Prostate gland (tissue), 2 donors: ENCODE data around the gene PDE6G. TPM values are rescaled to one million over a fixed set of nuclear protein-coding genes. Genes with fewer than 3 reads are reported as not detected.
"Not testable (repeated sequence)": the region's sequence is repeated elsewhere in the genome, so short reads cannot be mapped to it uniquely, and the experiment has no call there.

Source experiments
- DNase-seq: peaks from one replicate; pipeline ENCODE4 v3.0.0-alpha.2; 2019; ENCODE audit warnings: low spot score
- H3K27ac ChIP-seq, 2 donors: fragments of 200-600 bp; sonication (generic); 2 replicates each; pipeline ENCODE4 v1.5.1; 2017 to 2019
- H3K27me3 ChIP-seq: fragments of 200-600 bp; sonication (generic); replicated peaks from 2 replicates; pipeline ENCODE4 v1.5.1; 2019; ENCODE audit not compliant: insufficient read depth
- H3K36me3 ChIP-seq, 2 donors: fragments of 200-600 bp; sonication (generic); 1 replicate in 1 of 2; 2 replicates in 1 of 2; pipeline versions ENCODE4 v1.5.1 to v1.8.1; 2017 to 2019
- H3K4me1 ChIP-seq: fragments of 200-600 bp; sonication (generic); replicated peaks from 2 replicates; pipeline ENCODE4 v1.5.1; 2019
- H3K4me3 ChIP-seq, 2 donors: fragments of 200-600 bp; sonication (generic); 2 replicates each; pipeline ENCODE4 v1.5.1; 2017 to 2019
- H3K9me3 ChIP-seq: fragments of 200-600 bp; sonication (generic); 2 replicates; pipeline ENCODE4 v1.5.1; 2017
- POLR2A ChIP-seq: fragments of 450-650 bp; IDR thresholded peaks from one replicate; pipeline ENCODE4 v1.6.1; 2016; ENCODE audit warnings: antibody characterized with exemption, mild to moderate bottlenecking
- POLR2AphosphoS5 ChIP-seq: sonication (generic); formaldehyde crosslinking; IDR thresholded peaks from one replicate; pipeline ENCODE4 v1.6.1; 2017; ENCODE audit warnings: antibody characterized with exemption
- WGBS: methylation state at CpG from one replicate; pipeline ENCODE4 v1.1.5; 2018; 5-methylcytosine and 5-hydroxymethylcytosine counted together
- intact Hi-C: fragments of 100-400 bp; cut with DNase I; formaldehyde crosslinking; loops from one replicate; pipeline ENCODE4 v1.14.2; 2022
- total RNA-seq, 2 donors: library from RNA; depleted of rRNA; stranded (reverse); fragments of >200 nt; gene quantifications; one replicate each; pipeline ENCODE4 v1.1.0, GENCODE V29; 2016
- TF ChIP-seq, protein P1 (sequence below), 4 experiments: fragments of 200-600 bp in 2 of 4; fragments of 450-650 bp in 2 of 4; sonication (generic) in 2 of 4; IDR thresholded peaks; 1 replicate in 3 of 4; 2 replicates in 1 of 4; pipeline ENCODE4 v1.5.1; 2016 to 2019; ENCODE audit warnings: antibody characterized with exemption in 4 of 4, mild to moderate bottlenecking in 2 of 4, moderate library complexity in 2 of 4

The PDE6G gene
- total RNA-seq, 2 donors from 2014 or later: not detected

DNA sequence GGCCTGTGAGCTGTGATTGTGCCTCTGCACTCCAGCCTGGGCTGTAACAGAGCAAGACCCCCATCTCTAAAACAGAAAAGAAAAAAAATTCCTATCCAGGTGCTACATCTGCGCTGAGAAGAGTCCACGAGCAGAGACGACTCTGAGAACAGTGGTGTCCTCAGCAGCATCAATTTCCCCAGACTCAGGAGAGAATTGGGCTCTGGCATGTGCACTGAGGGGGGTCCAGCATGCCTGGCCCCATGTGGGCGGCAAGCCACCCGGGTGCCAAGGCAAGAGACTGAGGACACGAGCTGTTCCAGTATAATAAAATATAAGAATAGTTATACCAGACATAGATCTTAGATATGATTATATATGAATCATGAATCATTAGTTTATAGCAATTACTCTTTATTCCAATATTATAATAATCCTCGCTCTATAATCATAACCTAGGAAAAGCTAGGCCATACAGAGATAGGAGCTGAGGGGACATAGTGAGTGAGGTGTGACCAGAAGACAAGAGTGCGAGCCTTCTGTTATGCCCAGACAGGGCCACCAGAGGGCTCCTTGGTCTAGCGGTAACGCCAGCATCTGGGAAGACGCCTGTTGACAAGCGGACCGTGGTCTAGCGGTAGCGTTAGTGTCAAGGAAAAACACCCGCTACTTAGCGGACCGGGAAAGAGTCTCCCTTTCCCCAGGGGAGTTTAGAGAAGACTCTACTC is 19.3 kb upstream of the PDE6G start:
- WGBS: 40% methylated on average over 18 of the region's 18 CpGs
- H3K9me3 ChIP-seq, H3K4me1 ChIP-seq, H3K4me3 ChIP-seq, H3K27me3 ChIP-seq, DNase-seq, intact Hi-C loops, H3K27ac ChIP-seq: not testable (repeated sequence)
- TF ChIP-seq, protein P1, sequence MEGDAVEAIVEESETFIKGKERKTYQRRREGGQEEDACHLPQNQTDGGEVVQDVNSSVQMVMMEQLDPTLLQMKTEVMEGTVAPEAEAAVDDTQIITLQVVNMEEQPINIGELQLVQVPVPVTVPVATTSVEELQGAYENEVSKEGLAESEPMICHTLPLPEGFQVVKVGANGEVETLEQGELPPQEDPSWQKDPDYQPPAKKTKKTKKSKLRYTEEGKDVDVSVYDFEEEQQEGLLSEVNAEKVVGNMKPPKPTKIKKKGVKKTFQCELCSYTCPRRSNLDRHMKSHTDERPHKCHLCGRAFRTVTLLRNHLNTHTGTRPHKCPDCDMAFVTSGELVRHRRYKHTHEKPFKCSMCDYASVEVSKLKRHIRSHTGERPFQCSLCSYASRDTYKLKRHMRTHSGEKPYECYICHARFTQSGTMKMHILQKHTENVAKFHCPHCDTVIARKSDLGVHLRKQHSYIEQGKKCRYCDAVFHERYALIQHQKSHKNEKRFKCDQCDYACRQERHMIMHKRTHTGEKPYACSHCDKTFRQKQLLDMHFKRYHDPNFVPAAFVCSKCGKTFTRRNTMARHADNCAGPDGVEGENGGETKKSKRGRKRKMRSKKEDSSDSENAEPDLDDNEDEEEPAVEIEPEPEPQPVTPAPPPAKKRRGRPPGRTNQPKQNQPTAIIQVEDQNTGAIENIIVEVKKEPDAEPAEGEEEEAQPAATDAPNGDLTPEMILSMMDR (IDR thresholded peaks at IDR 0.05): peak in 3 of 4 experiments; percentile 32 to 72 (median 70)
- TF ChIP-seq POLR2AphosphoS5: peak; percentile 28
- peaks cover 0 to 13% of the 10 kb centered on the region in 2 donors for H3K36me3 ChIP-seq

DNA sequence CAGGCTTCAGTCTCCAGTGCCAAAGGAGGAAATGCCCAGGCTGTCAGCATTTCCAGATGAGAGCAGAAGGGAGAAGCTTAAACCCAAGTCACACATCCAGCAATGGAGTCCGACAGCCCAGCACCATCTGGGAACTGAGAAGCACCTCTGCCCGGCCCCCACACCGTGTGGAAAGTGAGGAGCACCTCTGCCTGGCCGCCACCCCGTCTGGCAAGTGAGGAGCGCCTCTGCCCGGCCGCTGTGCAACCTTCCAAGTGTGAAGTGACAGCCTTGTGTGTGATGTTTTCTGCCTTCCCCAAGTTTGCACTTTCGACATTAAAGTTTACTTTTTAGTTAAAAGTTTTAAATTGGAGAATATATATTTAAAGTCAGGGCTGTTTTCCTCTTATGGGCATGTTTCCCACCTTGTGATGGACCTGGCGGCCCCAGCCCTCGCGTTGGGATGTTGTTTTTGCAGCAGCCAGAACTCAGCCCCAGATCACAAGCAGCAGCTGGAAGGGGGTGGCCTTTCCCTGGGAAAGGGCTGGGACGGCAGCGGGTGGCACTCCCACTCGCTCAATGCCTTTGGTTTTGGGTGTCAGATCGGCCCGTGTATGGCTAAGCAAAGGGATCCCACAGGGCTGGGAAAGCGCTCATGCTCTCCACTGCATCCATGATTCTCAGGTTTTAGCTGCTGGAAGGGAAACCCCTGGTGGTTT is 17.4 kb upstream of the PDE6G start:
- TF ChIP-seq POLR2AphosphoS5 (no peak), POLR2A (no peak)
- TF ChIP-seq, protein P1 (IDR thresholded peaks at IDR 0.05): no peak
- WGBS: 81% methylated on average over 18 of the region's 18 CpGs
- H3K27ac ChIP-seq: no peak overlapping the region
- H3K27me3 ChIP-seq: no peaks in the 10 kb centered on the region
- H3K4me3 ChIP-seq: no peak overlapping the region
- peaks cover 0 to 17% of the 10 kb centered on the region in 2 donors for H3K36me3 ChIP-seq
- H3K4me1 ChIP-seq: no peaks in the 10 kb centered on the region
- no peaks in the 10 kb centered on the region for H3K9me3 ChIP-seq
- intact Hi-C loops: no loop called here
- DNase-seq: no peak

DNA sequence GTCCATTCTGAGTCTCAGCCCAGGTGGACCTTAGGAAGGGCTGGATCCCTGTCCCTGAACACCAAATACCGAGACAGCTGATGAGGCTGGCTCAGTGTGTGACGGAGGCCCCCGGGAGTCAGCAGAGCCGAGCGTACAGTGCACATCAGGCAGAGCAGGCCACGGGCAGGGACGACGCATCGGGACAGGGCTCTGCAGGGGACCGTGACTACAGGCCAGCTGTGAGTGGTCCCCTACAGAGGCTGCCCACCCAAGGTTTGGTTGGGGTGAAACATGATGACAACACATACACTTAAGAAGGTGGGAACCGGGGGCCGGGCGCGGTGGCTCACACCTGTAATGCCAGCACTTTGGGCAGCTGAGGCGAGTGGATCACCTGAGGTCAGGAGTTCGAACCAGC is 16.6 kb upstream of the PDE6G start:
- no peaks in the 10 kb centered on the region for H3K9me3 ChIP-seq
- H3K27me3 ChIP-seq: no peaks in the 10 kb centered on the region
- TF ChIP-seq POLR2AphosphoS5: no peak
- TF ChIP-seq, protein P1 (IDR thresholded peaks at IDR 0.05): no peak
- no peak for TF ChIP-seq POLR2A
- no peak overlapping the region for H3K27ac ChIP-seq
- 93% methylated on average over 16 of the region's 16 CpGs for WGBS
- H3K36me3 ChIP-seq: peaks cover 0 to 17% of the 10 kb centered on the region in 2 donors
- no peak overlapping the region for H3K4me3 ChIP-seq
- intact Hi-C loops: no loop called here
- H3K4me1 ChIP-seq: no peaks in the 10 kb centered on the region
- DNase-seq: no peak

DNA sequence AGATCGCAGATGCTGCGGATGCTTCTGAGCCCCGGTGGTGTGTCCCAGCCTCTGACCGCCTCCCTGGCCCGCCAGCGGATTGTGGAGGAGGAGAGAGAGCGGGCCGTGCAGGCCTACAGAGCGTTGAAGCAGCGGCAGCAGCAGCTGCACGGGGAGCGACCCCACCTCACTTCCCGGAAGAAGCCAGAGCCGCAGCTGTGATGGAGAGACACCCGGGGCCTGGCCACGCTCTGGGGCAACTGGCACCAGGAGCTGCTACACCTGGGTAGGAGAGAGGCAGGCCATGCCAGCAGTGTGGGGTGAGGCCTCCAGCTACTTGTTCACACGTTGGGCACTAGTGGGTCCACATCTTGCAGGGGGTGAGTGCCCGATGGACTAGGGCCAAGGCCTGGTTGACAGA is 16.2 kb upstream of the PDE6G start:
- WGBS: 78% methylated on average over 18 of the region's 18 CpGs

More for the DNA sequence above, 16.2 kb upstream of the PDE6G start:
- Histone ChIP-seq H3K4me3 (no peak overlapping the region), H3K27me3 (no peaks in the 10 kb centered on the region), H3K36me3 (peaks cover 0 to 17% of the 10 kb centered on the region in 2 donors), H3K9me3 (no peaks in the 10 kb centered on the region), H3K4me1 (peaks cover 4% of the 10 kb centered on the region), H3K27ac (no peak overlapping the region)
- TF ChIP-seq POLR2AphosphoS5 (no peak), POLR2A (no peak)
- TF ChIP-seq, protein P1 (IDR thresholded peaks at IDR 0.05): no peak
- no peak for DNase-seq
- intact Hi-C loops: no loop called here
